ENCODE data around the gene MYO3B. TPM values are rescaled to one million over a fixed set of nuclear protein-coding genes. Genes with fewer than 3 reads are reported as not detected.

The MYO3B gene
- polyA plus RNA-seq, 1 donor (not counting 4 experiments of a cell fraction or from before 2014, with no cell fraction given): 4.4 TPM

GRCh38 chr2:170248574-170249393 is 70.8 kb downstream of the MYO3B start:
- H3K27ac ChIP-seq (ENCODE audit: control insufficient read depth, insufficient read depth, low read length): no peak overlapping the region
- no peak overlapping the region for H3K4me2 ChIP-seq (ENCODE audit: control insufficient read depth, extremely low read depth, insufficient read depth, low read depth, low read length)
- H2AFZ ChIP-seq (ENCODE audit: control insufficient read depth, low read length): no peak overlapping the region
- H3K36me3 ChIP-seq (ENCODE audit: control insufficient read depth in 2 of 2, extremely low read depth in 1 of 2, insufficient read depth in 2 of 2, low read length in 2 of 2): no peaks in the 10 kb centered on the region
- no peak overlapping the region for H3K4me3 ChIP-seq (ENCODE audit: control insufficient read depth in 2 of 3, extremely low read depth in 1 of 3, insufficient read depth in 2 of 3, low read depth in 1 of 3, low read length in 3 of 3)
- TF ChIP-seq CTCF (optimal IDR thresholded peaks at IDR 0.05 in 1 of 3, IDR thresholded peaks at IDR 0.05 in 1 of 3, conservative IDR thresholded peaks at IDR 0.05 in 1 of 3; ENCODE audit: extremely low read depth in 1 of 3, insufficient read depth in 2 of 3, low read length in 3 of 3): no peak
- TF ChIP-seq EZH2 (IDR thresholded peaks at IDR 0.05; ENCODE audit: low read length): no peak
- H4K20me1 ChIP-seq (ENCODE audit: control insufficient read depth, extremely low read depth, insufficient read depth, low read length): no peaks in the 10 kb centered on the region
- dilution Hi-C loops (cut with MboI; ENCODE audit: extremely low pct_ligation_motif_present, low sequenced_read_pairs): no loop called here
- DNase-seq (ENCODE audit: low read depth, low spot score) (no peak), FAIRE-seq (no peak)
- H3K79me2 ChIP-seq (ENCODE audit: control insufficient read depth, insufficient read depth, low read length): no peaks in the 10 kb centered on the region
- H3K4me1 ChIP-seq (ENCODE audit: control insufficient read depth, extremely low read depth, insufficient read depth, low read length): no peaks in the 10 kb centered on the region
- no peak overlapping the region for H3K9ac ChIP-seq (ENCODE audit: control insufficient read depth, extremely low read depth, insufficient read depth, low read length)
- no peaks in the 10 kb centered on the region for H3K9me3 ChIP-seq (ENCODE audit: control insufficient read depth, low read depth, low read length)
- H3K27me3 ChIP-seq (ENCODE audit: control insufficient read depth, extremely low read depth, insufficient read depth, low read length): peaks cover 4% of the 10 kb centered on the region
- no peaks in the 10 kb centered on the region for H3K9me1 ChIP-seq (ENCODE audit: control insufficient read depth, extremely low read depth, insufficient read depth, low read length)

GRCh38 chr2:170249761-170250160 is 71.8 kb downstream of the MYO3B start:
- Histone ChIP-seq H3K9ac (ENCODE audit: control insufficient read depth, extremely low read depth, insufficient read depth, low read length) (no peak overlapping the region), H3K4me3 (ENCODE audit: control insufficient read depth in 2 of 3, extremely low read depth in 1 of 3, insufficient read depth in 2 of 3, low read depth in 1 of 3, low read length in 3 of 3) (no peak overlapping the region), H3K4me1 (ENCODE audit: control insufficient read depth, extremely low read depth, insufficient read depth, low read length) (no peaks in the 10 kb centered on the region), H2AFZ (ENCODE audit: control insufficient read depth, low read length) (no peak overlapping the region), H3K9me1 (ENCODE audit: control insufficient read depth, extremely low read depth, insufficient read depth, low read length) (no peaks in the 10 kb centered on the region), H3K79me2 (ENCODE audit: control insufficient read depth, insufficient read depth, low read length) (no peaks in the 10 kb centered on the region), H4K20me1 (ENCODE audit: control insufficient read depth, extremely low read depth, insufficient read depth, low read length) (no peaks in the 10 kb centered on the region), H3K27me3 (ENCODE audit: control insufficient read depth, extremely low read depth, insufficient read depth, low read length) (peaks cover 4% of the 10 kb centered on the region), H3K9me3 (ENCODE audit: control insufficient read depth, low read depth, low read length) (no peaks in the 10 kb centered on the region), H3K27ac (ENCODE audit: control insufficient read depth, insufficient read depth, low read length) (no peak overlapping the region), H3K4me2 (ENCODE audit: control insufficient read depth, extremely low read depth, insufficient read depth, low read depth, low read length) (no peak overlapping the region), H3K36me3 (ENCODE audit: control insufficient read depth in 2 of 2, extremely low read depth in 1 of 2, insufficient read depth in 2 of 2, low read length in 2 of 2) (no peaks in the 10 kb centered on the region)
- FAIRE-seq (no peak), DNase-seq (ENCODE audit: low read depth, low spot score) (no peak)
- TF ChIP-seq EZH2 (IDR thresholded peaks at IDR 0.05; ENCODE audit: low read length) (no peak), CTCF (optimal IDR thresholded peaks at IDR 0.05 in 1 of 3, IDR thresholded peaks at IDR 0.05 in 1 of 3, conservative IDR thresholded peaks at IDR 0.05 in 1 of 3; ENCODE audit: extremely low read depth in 1 of 3, insufficient read depth in 2 of 3, low read length in 3 of 3) (no peak)
- dilution Hi-C loops (cut with MboI; ENCODE audit: extremely low pct_ligation_motif_present, low sequenced_read_pairs): no loop called here
